B cell (primary cell): ENCODE results near the gene PFAS.

Experiments
- EZH2 ChIP-seq: IDR thresholded peaks from 2 replicates; pipeline ENCODE4 v1.6.1; 2012; ENCODE audit warnings: borderline replicate concordance, low read depth, mild to moderate bottlenecking, moderate library complexity, low read length; ENCODE audit not compliant: insufficient read depth, poor library complexity, severe bottlenecking
- TF ChIP-seq, protein P1 (sequence below): fragments of 200-600 bp; IDR thresholded peaks from one replicate; pipeline ENCODE4 v1.8.0; 2022; ENCODE audit warnings: antibody characterized with exemption, mild to moderate bottlenecking

DNA sequence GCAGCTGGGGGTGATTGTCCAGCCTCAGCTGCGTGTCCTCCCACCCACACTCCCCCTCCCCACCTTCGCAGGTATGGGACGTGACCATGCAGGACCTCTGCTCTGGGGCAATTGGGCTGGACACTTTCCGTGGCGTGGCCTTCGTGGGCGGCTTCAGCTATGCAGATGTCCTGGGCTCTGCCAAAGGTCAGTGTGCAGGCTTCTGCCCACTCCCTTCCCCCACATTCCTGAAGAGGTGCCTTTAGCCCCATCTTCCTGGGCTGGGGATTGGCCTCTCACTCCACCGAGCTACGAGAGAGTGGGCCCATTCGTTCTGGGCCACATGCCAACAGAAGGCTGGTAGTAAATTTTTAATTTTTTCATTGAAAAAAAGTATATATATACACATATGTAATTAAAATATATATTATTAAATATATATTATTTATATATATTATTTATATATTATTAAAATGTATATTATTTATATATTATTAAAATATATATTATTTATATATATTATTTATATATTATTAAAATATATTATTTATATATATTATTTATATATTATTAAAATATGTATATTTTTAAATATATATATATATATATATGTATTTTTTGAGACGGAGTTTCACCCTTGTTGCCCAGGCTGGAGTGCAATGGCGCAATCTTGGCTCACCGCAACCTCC, 18.5 kb downstream of the PFAS start:
- TF ChIP-seq, protein P1, sequence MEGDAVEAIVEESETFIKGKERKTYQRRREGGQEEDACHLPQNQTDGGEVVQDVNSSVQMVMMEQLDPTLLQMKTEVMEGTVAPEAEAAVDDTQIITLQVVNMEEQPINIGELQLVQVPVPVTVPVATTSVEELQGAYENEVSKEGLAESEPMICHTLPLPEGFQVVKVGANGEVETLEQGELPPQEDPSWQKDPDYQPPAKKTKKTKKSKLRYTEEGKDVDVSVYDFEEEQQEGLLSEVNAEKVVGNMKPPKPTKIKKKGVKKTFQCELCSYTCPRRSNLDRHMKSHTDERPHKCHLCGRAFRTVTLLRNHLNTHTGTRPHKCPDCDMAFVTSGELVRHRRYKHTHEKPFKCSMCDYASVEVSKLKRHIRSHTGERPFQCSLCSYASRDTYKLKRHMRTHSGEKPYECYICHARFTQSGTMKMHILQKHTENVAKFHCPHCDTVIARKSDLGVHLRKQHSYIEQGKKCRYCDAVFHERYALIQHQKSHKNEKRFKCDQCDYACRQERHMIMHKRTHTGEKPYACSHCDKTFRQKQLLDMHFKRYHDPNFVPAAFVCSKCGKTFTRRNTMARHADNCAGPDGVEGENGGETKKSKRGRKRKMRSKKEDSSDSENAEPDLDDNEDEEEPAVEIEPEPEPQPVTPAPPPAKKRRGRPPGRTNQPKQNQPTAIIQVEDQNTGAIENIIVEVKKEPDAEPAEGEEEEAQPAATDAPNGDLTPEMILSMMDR: no peak
- TF ChIP-seq EZH2: no peak
